Retinal pigment epithelial cell (primary cell): Measurements from ENCODE around the gene GP9.

Experiments used
- DNase-seq: peaks from one replicate; pipeline ENCODE4 v3.0.0-alpha.2; 2010; ENCODE audit warnings: low read depth
- H3K4me3 ChIP-seq: 2 replicates; pipeline ENCODE4 v1.5.1; 2011; ENCODE audit warnings: mild to moderate bottlenecking, low read length, control low read depth, moderate library complexity
- TF ChIP-seq, protein P1 (sequence below): conservative IDR thresholded peaks from 2 replicates; pipeline ENCODE4 v1.5.1; 2011; ENCODE audit warnings: low read depth, low read length, control low read depth, inconsistent platforms

GP9 gene

DNA sequence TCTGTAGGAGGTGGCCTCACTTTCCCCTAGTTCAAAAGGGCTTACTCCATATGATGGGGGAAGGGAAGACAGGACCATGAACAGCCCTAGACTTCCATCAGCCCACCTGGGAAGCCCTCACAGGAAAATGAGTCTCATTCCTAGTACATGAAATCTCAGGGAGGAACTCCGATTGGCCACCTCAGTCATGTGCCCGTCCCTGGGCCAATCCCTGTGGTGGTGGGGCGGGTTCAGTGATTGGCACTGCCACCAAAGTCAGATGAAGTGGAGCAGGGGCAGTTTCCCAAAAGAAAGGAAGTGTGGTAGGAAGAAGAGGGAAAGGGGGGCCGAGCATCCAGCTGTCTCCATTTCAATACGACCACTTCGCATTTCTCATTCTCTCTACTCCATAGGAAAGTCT lies 25.9 kb upstream of the GP9 start:
- DNase-seq = no peak
- TF ChIP-seq, protein P1, sequence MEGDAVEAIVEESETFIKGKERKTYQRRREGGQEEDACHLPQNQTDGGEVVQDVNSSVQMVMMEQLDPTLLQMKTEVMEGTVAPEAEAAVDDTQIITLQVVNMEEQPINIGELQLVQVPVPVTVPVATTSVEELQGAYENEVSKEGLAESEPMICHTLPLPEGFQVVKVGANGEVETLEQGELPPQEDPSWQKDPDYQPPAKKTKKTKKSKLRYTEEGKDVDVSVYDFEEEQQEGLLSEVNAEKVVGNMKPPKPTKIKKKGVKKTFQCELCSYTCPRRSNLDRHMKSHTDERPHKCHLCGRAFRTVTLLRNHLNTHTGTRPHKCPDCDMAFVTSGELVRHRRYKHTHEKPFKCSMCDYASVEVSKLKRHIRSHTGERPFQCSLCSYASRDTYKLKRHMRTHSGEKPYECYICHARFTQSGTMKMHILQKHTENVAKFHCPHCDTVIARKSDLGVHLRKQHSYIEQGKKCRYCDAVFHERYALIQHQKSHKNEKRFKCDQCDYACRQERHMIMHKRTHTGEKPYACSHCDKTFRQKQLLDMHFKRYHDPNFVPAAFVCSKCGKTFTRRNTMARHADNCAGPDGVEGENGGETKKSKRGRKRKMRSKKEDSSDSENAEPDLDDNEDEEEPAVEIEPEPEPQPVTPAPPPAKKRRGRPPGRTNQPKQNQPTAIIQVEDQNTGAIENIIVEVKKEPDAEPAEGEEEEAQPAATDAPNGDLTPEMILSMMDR = no peak
- H3K4me3 ChIP-seq = no peak overlapping the region

- DNase-seq = no peak
- H3K4me3 ChIP-seq = no peak overlapping the region
- TF ChIP-seq, protein P1 = no peak
Observed at GRCh38 chr3:129035360-129036221, 25.0 kb upstream of the GP9 start.

- TF ChIP-seq, protein P1 = no peak
- H3K4me3 ChIP-seq = no peak overlapping the region
- no peak for DNase-seq
Observed at GRCh38 chr3:129036222-129037092, 24.1 kb upstream of the GP9 start.

DNA sequence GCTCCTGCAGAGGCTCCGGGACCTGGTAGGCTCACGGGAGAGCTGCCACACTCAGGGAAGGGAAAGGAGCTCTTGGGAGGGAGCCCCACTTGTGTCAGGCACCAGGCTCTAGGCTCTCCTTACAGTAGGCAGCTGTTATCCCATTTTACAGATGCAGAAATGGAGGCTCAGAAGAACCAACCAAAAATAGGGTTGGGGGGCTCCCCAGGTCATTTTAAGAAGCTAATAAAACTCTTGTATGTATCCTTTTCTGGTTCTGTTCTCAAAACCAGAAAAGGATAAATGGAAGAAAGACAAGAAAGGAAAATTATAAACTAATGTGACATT lies 23.5 kb upstream of the GP9 start:
- no peak overlapping the region for H3K4me3 ChIP-seq
- no peak for DNase-seq
- TF ChIP-seq, protein P1 = no peak

- DNase-seq = no peak
- H3K4me3 ChIP-seq = no peak overlapping the region
- TF ChIP-seq, protein P1 = no peak
Observed at GRCh38 chr3:129038121-129038855, 22.3 kb upstream of the GP9 start.

- TF ChIP-seq, protein P1 = no peak
- DNase-seq = no peak
- no peak overlapping the region for H3K4me3 ChIP-seq
Observed at GRCh38 chr3:129039271-129040038, 21.1 kb upstream of the GP9 start.
